DND-41 (cell line): ENCODE data around the gene ZNF311.

Source experiments
- CTCF ChIP-seq: IDR thresholded peaks from 2 replicates; pipeline ENCODE4 v1.5.1; 2012; ENCODE audit warnings: borderline replicate concordance, low read length, moderate library complexity, mild to moderate bottlenecking; ENCODE audit not compliant: poor library complexity, severe bottlenecking; ENCODE audit errors: extremely low read depth
- EZH2 ChIP-seq: IDR thresholded peaks from 3 replicates; pipeline ENCODE4 v1.6.1; 2012; ENCODE audit warnings: borderline replicate concordance, low read depth, mild to moderate bottlenecking, moderate library complexity, low read length, inconsistent platforms; ENCODE audit not compliant: severe bottlenecking

- no peak for TF ChIP-seq CTCF
- no peak for TF ChIP-seq EZH2
These were observed 27.6 kb downstream of the ZNF311 start for GRCh38 chr6:28977341-28978132.
